ENCODE data around the gene TEX30. TPM values are rescaled to one million over a fixed set of nuclear protein-coding genes. Genes with fewer than 3 reads are reported as not detected.

TEX30 gene
- total RNA-seq, 3 donors from 2014 or later (not counting 1 experiment from before 2014, with no cell fraction given): 8.7 to 10.3 (median 9.3) TPM

GRCh38 chr13:102793611-102794355 lies 20.2 kb upstream of the TEX30 start:
- Histone ChIP-seq H3K4me1 (ENCODE audit: control insufficient read depth, insufficient read depth, low read length) (peaks cover 6% of the 10 kb centered on the region), H3K9me3 (ENCODE audit: control insufficient read depth, insufficient read depth, low read length) (no peaks in the 10 kb centered on the region), H3K27me3 (ENCODE audit: control insufficient read depth, insufficient read depth, low read length) (peaks cover 2% of the 10 kb centered on the region), H3K4me3 (ENCODE audit: low read length) (no peak overlapping the region), H3K36me3 (ENCODE audit: control insufficient read depth, insufficient read depth, low read length) (no peaks in the 10 kb centered on the region), H3K27ac (ENCODE audit: low read length) (no peak overlapping the region)
- DNase-seq (no peak), ATAC-seq (no peak)
- Mint-ChIP-seq H3K27me3 (ENCODE audit: low read depth in 2 of 2) (peaks cover 0 to 3% of the 10 kb centered on the region in 2 donors), H3K9me3 (no peaks in the 10 kb centered on the region), H3K4me1 (peaks cover 6% of the 10 kb centered on the region in 2 donors), H3K27ac (no peak overlapping the region), H3K4me3 (no peak overlapping the region), H3K36me3 (peaks cover 7% of the 10 kb centered on the region)
- WGBS (ENCODE audit: insufficient coverage): 94% methylated on average over 7 of the region's 9 CpGs
- TF ChIP-seq CTCF (IDR thresholded peaks at IDR 0.05): no peak
- intact Hi-C loops (cut with micrococcal nuclease): no loop called here

GRCh38 chr13:102792396-102792795 lies 18.8 kb upstream of the TEX30 start:
- DNase-seq: no peak
- Mint-ChIP-seq H3K4me3 (no peak overlapping the region), H3K27me3 (ENCODE audit: low read depth in 2 of 2) (no peaks in the 10 kb centered on the region), H3K36me3 (peaks cover 7% of the 10 kb centered on the region), H3K4me1 (no peaks in the 10 kb centered on the region), H3K27ac (no peak overlapping the region), H3K9me3 (no peaks in the 10 kb centered on the region)
- intact Hi-C loops (cut with micrococcal nuclease): no loop called here
- WGBS (ENCODE audit: insufficient coverage): 90% methylated on average over 1 of the region's 1 CpG
- Histone ChIP-seq H3K4me1 (ENCODE audit: control insufficient read depth, insufficient read depth, low read length) (no peaks in the 10 kb centered on the region), H3K4me3 (ENCODE audit: low read length) (no peak overlapping the region), H3K27ac (ENCODE audit: low read length) (no peak overlapping the region), H3K27me3 (ENCODE audit: control insufficient read depth, insufficient read depth, low read length) (no peaks in the 10 kb centered on the region), H3K36me3 (ENCODE audit: control insufficient read depth, insufficient read depth, low read length) (no peaks in the 10 kb centered on the region), H3K9me3 (ENCODE audit: control insufficient read depth, insufficient read depth, low read length) (no peaks in the 10 kb centered on the region)
- no peak for TF ChIP-seq CTCF (IDR thresholded peaks at IDR 0.05)
- ATAC-seq: no peak

- no peak overlapping the region for H3K27ac Mint-ChIP-seq
- no peaks in the 10 kb centered on the region for H3K9me3 ChIP-seq (ENCODE audit: control insufficient read depth, insufficient read depth, low read length)
- no peak overlapping the region for H3K27ac ChIP-seq (ENCODE audit: low read length)
- intact Hi-C loops (cut with micrococcal nuclease): no loop called here
- H3K4me3 ChIP-seq (ENCODE audit: low read length): no peak overlapping the region
- no peak for TF ChIP-seq CTCF (IDR thresholded peaks at IDR 0.05)
- no peaks in the 10 kb centered on the region for H3K36me3 ChIP-seq (ENCODE audit: control insufficient read depth, insufficient read depth, low read length)
- no peaks in the 10 kb centered on the region for H3K27me3 ChIP-seq (ENCODE audit: control insufficient read depth, insufficient read depth, low read length)
- no peaks in the 10 kb centered on the region for H3K4me1 Mint-ChIP-seq
- H3K4me3 Mint-ChIP-seq: no peak overlapping the region
- DNase-seq: no peak
- peaks cover 7% of the 10 kb centered on the region for H3K36me3 Mint-ChIP-seq
- H3K27me3 Mint-ChIP-seq (ENCODE audit: low read depth in 2 of 2): no peaks in the 10 kb centered on the region
- H3K4me1 ChIP-seq (ENCODE audit: control insufficient read depth, insufficient read depth, low read length): no peaks in the 10 kb centered on the region
- H3K9me3 Mint-ChIP-seq: no peaks in the 10 kb centered on the region
- no peak for ATAC-seq
- WGBS (ENCODE audit: insufficient coverage): 97% methylated on average over 8 of the region's 8 CpGs
Observed at GRCh38 chr13:102788683-102789082, 15.1 kb upstream of the TEX30 start.

- Mint-ChIP-seq H3K9me3 (no peaks in the 10 kb centered on the region), H3K36me3 (no peaks in the 10 kb centered on the region), H3K4me3 (no peak overlapping the region), H3K27me3 (ENCODE audit: low read depth in 2 of 2) (no peaks in the 10 kb centered on the region), H3K4me1 (peaks cover 16 to 18% of the 10 kb centered on the region in 2 donors), H3K27ac (no peak overlapping the region)
- Histone ChIP-seq H3K4me3 (ENCODE audit: low read length) (no peak overlapping the region), H3K27ac (ENCODE audit: low read length) (no peak overlapping the region), H3K36me3 (ENCODE audit: control insufficient read depth, insufficient read depth, low read length) (no peaks in the 10 kb centered on the region), H3K27me3 (ENCODE audit: control insufficient read depth, insufficient read depth, low read length) (no peaks in the 10 kb centered on the region), H3K4me1 (ENCODE audit: control insufficient read depth, insufficient read depth, low read length) (peaks cover 9% of the 10 kb centered on the region), H3K9me3 (ENCODE audit: control insufficient read depth, insufficient read depth, low read length) (no peaks in the 10 kb centered on the region)
- no peak for DNase-seq
- WGBS (ENCODE audit: insufficient coverage): 91% methylated on average over 2 of the region's 3 CpGs
- no peak for TF ChIP-seq CTCF (IDR thresholded peaks at IDR 0.05)
- intact Hi-C loops (cut with micrococcal nuclease): no loop called here
- no peak for ATAC-seq
Observed at GRCh38 chr13:102784483-102784882, 10.9 kb upstream of the TEX30 start.

Measured in natural killer cell (primary cell).